Measurements from ENCODE around the gene TBC1D22A.

TBC1D22A gene

GRCh38 chr22:46933040-46933930 lies 170.8 kb downstream of the TBC1D22A start:
- Histone ChIP-seq H3K4me3 (ENCODE audit: low read length) (no peak overlapping the region), H3K27me3 (ENCODE audit: insufficient read depth, low read length) (no peaks in the 10 kb centered on the region), H2AFZ (ENCODE audit: low read depth, low read length) (no peak overlapping the region), H3K4me1 (ENCODE audit: insufficient read depth, low read length) (peaks cover 16% of the 10 kb centered on the region), H3K36me3 (ENCODE audit: insufficient read depth, low read length) (no peaks in the 10 kb centered on the region), H3K9me3 (ENCODE audit: low read length) (no peaks in the 10 kb centered on the region)

- H3K4me1 ChIP-seq (ENCODE audit: insufficient read depth, low read length) = peaks cover 16% of the 10 kb centered on the region
- H3K4me3 ChIP-seq (ENCODE audit: low read length) = no peak overlapping the region
- no peaks in the 10 kb centered on the region for H3K27me3 ChIP-seq (ENCODE audit: insufficient read depth, low read length)
These were observed 171.8 kb downstream of the TBC1D22A start for GRCh38 chr22:46934172-46934745.

DNA sequence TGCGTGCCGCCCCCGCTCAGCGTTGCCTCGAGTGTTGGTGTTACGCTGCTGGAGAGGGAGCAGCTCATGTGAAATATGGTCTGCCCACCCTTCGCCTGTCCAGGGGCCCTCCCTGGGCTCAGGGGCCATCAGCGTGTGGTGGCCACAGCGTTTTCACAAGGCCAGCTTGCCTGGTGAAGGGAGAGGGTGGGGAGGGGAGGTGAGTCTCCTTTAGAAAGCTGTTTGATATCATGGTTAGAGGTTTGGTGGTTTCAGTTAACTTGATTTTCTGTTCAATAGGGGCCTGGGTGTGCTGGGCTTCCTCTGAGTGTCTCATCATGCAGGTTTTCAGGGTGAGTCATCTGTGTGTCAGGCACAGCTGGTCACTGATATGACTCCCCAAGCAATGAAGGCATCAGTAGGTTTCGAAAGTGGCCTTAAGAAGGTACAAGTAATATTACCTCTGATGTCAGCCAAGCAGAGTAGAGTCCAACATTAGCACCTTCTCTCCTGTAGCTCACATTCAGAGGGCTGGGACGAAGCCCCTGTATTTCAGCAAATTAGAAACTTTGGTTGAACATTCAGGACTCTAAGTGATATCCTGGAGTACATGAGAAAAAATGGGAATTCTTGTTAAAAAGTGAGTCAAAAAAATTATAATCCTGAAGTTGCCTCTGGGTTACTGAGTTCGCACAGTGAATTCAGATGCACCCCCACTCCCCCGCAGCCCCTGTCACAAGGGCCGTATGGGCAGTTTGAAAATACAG lies 172.5 kb downstream of the TBC1D22A start:
- H3K4me1 ChIP-seq (ENCODE audit: insufficient read depth, low read length) = peaks cover 16% of the 10 kb centered on the region
- H3K27me3 ChIP-seq (ENCODE audit: insufficient read depth, low read length) = no peaks in the 10 kb centered on the region
- H3K4me3 ChIP-seq (ENCODE audit: low read length) = no peak overlapping the region
- H3K9me3 ChIP-seq (ENCODE audit: low read length) = no peaks in the 10 kb centered on the region
- H3K36me3 ChIP-seq (ENCODE audit: insufficient read depth, low read length) = no peaks in the 10 kb centered on the region
- no peak overlapping the region for H2AFZ ChIP-seq (ENCODE audit: low read depth, low read length)

More at GRCh38 chr22:46934172-46934745, 171.8 kb downstream of the TBC1D22A start:
- Histone ChIP-seq H2AFZ (ENCODE audit: low read depth, low read length) (no peak overlapping the region), H3K9me3 (ENCODE audit: low read length) (no peaks in the 10 kb centered on the region), H3K36me3 (ENCODE audit: insufficient read depth, low read length) (no peaks in the 10 kb centered on the region)

DNA sequence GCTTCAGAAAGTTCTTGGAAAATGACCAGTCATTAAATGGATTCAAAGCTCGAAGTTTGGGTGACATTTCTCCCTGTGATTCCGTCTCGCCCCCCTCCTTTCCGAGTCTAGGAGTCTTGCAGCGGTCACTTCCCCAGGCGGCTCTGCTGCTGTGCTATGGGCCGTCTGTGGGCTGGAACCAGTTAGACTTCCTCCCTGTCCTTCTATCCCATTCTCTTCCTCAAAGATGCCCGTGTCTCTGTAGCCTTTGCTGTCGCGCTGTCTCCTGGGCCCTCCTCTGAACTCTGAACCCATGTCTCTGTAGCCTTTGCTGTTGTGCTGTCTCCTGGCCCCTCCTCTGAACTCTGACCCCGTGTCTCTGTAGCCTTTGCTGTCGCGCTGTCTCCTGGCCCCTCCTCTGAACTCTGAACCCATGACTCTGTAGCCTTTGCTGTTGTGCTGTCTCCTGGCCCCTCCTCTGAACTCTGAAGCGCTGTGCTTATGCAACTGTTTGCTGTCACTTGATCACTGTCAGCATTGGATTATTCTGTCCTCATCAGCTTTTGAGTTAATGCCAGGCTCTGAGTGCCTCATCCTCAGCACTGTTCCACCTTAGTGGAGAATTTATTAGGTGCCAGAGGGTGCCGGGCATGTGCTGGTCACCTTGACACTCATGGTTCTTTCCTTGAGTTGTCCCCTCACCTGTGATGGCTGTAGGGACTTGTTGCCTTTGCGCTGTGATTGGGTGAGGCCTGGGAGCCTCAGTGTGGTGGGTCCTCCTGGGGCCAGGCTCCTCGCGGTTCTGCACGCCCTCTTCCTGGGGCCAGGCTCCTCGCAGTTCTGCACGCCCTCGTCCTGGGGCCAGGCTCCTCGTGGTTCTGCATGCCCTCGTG lies 173.3 kb downstream of the TBC1D22A start:
- no peaks in the 10 kb centered on the region for H3K36me3 ChIP-seq (ENCODE audit: insufficient read depth, low read length)
- no peak overlapping the region for H3K4me3 ChIP-seq (ENCODE audit: low read length)
- no peaks in the 10 kb centered on the region for H3K27me3 ChIP-seq (ENCODE audit: insufficient read depth, low read length)
- no peaks in the 10 kb centered on the region for H3K9me3 ChIP-seq (ENCODE audit: low read length)
- H2AFZ ChIP-seq (ENCODE audit: low read depth, low read length) = no peak overlapping the region
- peaks cover 16% of the 10 kb centered on the region for H3K4me1 ChIP-seq (ENCODE audit: insufficient read depth, low read length)

- H3K36me3 ChIP-seq (ENCODE audit: insufficient read depth, low read length) = no peaks in the 10 kb centered on the region
- H3K4me3 ChIP-seq (ENCODE audit: low read length) = no peak overlapping the region
- H3K27me3 ChIP-seq (ENCODE audit: insufficient read depth, low read length) = no peaks in the 10 kb centered on the region
- H2AFZ ChIP-seq (ENCODE audit: low read depth, low read length) = no peak overlapping the region
- peaks cover 16% of the 10 kb centered on the region for H3K4me1 ChIP-seq (ENCODE audit: insufficient read depth, low read length)
- H3K9me3 ChIP-seq (ENCODE audit: low read length) = no peaks in the 10 kb centered on the region
These were observed 174.0 kb downstream of the TBC1D22A start for GRCh38 chr22:46936378-46936903.

DNA sequence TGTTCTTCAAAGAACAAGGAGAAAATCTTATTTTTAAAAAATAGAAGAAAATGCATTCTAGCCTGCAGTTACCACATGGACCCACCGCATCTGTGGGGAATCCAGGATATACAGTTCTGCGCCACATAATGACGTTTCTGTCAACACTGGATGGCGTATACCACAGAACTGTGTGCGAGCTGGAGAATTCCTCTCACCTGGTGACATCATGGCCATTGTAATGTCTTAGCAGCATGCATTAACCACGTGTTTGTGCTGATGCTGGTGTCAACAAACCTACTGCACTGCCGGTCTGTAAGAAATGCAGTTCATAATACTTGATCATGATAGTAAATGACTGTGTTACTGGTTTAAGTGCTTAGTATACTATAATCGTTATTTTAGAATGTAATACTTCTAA lies 174.7 kb downstream of the TBC1D22A start:
- Histone ChIP-seq H3K4me3 (ENCODE audit: low read length) (no peak overlapping the region), H3K4me1 (ENCODE audit: insufficient read depth, low read length) (peaks cover 16% of the 10 kb centered on the region), H2AFZ (ENCODE audit: low read depth, low read length) (no peak overlapping the region), H3K9me3 (ENCODE audit: low read length) (no peaks in the 10 kb centered on the region), H3K36me3 (ENCODE audit: insufficient read depth, low read length) (no peaks in the 10 kb centered on the region), H3K27me3 (ENCODE audit: insufficient read depth, low read length) (no peaks in the 10 kb centered on the region)

- Histone ChIP-seq H3K4me3 (ENCODE audit: low read length) (no peak overlapping the region), H2AFZ (ENCODE audit: low read depth, low read length) (no peak overlapping the region), H3K36me3 (ENCODE audit: insufficient read depth, low read length) (no peaks in the 10 kb centered on the region), H3K9me3 (ENCODE audit: low read length) (no peaks in the 10 kb centered on the region), H3K4me1 (ENCODE audit: insufficient read depth, low read length) (peaks cover 16% of the 10 kb centered on the region), H3K27me3 (ENCODE audit: insufficient read depth, low read length) (no peaks in the 10 kb centered on the region)
These were observed 175.5 kb downstream of the TBC1D22A start for GRCh38 chr22:46937939-46938338.

DNA sequence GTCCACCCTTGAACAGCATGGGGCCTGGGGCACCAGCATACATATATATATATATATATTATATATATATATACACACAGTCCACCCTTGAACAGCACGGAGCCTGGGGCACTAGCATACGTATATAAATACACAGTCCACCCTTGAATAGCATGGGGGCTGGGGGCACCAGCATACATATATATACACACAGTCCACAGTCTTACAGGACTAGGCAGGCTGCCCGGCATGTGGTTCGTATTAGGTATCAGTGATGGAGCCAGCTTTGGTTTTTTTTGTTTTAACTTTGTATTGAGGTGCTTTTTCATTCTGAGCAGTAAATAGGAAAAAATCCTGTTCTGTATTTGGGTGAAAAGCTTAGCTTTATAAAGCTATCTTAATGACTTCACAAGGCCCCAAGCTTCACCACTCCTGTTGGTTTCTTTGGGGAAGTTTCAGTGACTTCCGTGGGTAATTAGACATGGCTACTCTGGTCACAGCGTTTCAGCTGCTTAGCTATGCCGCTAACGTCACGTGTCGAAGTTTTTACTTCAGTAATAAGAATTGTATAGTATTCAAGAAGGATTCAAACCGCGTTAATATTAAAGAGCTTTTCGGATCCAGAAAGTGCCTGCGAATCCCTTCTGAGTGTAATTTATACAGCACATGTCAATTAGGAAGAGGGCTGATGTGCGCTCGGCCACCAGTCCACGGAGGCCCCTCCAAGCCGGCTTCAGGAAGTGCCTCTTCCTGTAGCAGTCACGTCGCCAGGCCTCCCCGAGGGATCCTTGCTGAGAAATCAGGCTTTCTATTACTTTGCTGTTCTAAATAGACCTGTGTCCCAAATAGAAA lies 179.7 kb downstream of the TBC1D22A start:
- H2AFZ ChIP-seq (ENCODE audit: low read depth, low read length) = no peak overlapping the region
- no peak overlapping the region for H3K4me3 ChIP-seq (ENCODE audit: low read length)
- peaks cover 5% of the 10 kb centered on the region for H3K4me1 ChIP-seq (ENCODE audit: insufficient read depth, low read length)
- no peaks in the 10 kb centered on the region for H3K27me3 ChIP-seq (ENCODE audit: insufficient read depth, low read length)
- peaks cover 2% of the 10 kb centered on the region for H3K9me3 ChIP-seq (ENCODE audit: low read length)
- no peaks in the 10 kb centered on the region for H3K36me3 ChIP-seq (ENCODE audit: insufficient read depth, low read length)

GRCh38 chr22:46942799-46943785 lies 180.6 kb downstream of the TBC1D22A start:
- Histone ChIP-seq H3K4me1 (ENCODE audit: insufficient read depth, low read length) (peaks cover 14% of the 10 kb centered on the region), H3K4me3 (ENCODE audit: low read length) (no peak overlapping the region), H3K36me3 (ENCODE audit: insufficient read depth, low read length) (no peaks in the 10 kb centered on the region), H3K9me3 (ENCODE audit: low read length) (peaks cover 2% of the 10 kb centered on the region), H3K27me3 (ENCODE audit: insufficient read depth, low read length) (no peaks in the 10 kb centered on the region), H2AFZ (ENCODE audit: low read depth, low read length) (no peak overlapping the region)

DNA sequence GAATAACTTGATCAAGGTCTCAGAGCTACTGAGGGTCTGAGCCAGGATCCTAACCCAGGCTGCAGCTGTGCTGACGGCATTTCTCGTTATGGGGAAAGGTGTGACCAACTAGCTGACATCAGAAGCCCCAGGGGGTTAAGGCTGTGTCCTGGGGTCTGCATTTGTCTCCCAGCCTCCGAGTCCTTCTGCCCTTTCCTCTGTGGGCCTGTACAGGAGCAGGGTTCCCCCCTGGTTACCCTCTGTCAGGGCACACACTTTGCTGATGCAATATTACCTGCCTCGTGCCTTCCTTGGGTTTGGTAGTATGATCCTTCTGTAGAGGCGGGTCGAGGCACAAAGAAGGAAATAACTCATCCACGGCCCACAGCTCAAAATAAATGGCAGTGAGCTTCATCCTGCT lies 183.0 kb downstream of the TBC1D22A start:
- Histone ChIP-seq H2AFZ (ENCODE audit: low read depth, low read length) (no peak overlapping the region), H3K4me3 (ENCODE audit: low read length) (no peak overlapping the region), H3K9me3 (ENCODE audit: low read length) (peaks cover 2% of the 10 kb centered on the region), H3K4me1 (ENCODE audit: insufficient read depth, low read length) (peaks cover 20% of the 10 kb centered on the region), H3K27me3 (ENCODE audit: insufficient read depth, low read length) (no peaks in the 10 kb centered on the region), H3K36me3 (ENCODE audit: insufficient read depth, low read length) (no peaks in the 10 kb centered on the region)

DNA sequence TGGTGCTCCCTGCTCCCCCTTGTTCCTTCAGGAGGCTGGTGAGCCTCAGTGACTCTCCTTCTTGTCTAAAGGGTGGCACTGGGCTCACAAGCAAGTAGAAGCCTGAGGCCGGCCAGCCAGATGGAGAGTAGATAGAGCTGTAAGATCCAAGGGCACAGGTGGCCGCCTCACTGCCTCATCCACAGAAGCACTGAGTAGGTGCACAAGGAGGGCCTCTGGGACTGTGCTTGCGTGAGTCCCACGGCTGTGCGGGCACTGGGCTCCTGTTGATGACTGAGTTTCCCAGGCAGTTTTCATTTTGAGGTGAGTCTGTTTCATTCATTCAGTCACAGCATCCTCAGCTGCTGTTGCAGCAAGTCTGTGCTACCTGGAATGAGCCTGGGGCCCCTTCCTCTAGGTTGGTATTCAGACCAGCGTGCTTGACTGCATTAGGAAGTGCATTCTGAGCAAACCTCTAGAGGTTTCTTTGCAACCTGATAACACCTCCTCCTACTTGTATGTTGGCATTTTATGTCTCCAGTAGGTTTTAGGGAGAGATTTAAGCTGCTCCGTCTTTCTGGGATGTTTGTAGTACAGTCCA lies 184.0 kb downstream of the TBC1D22A start:
- Histone ChIP-seq H3K27me3 (ENCODE audit: insufficient read depth, low read length) (no peaks in the 10 kb centered on the region), H3K4me1 (ENCODE audit: insufficient read depth, low read length) (peaks cover 20% of the 10 kb centered on the region), H3K9me3 (ENCODE audit: low read length) (peaks cover 2% of the 10 kb centered on the region), H3K4me3 (ENCODE audit: low read length) (no peak overlapping the region), H2AFZ (ENCODE audit: low read depth, low read length) (no peak overlapping the region), H3K36me3 (ENCODE audit: insufficient read depth, low read length) (no peaks in the 10 kb centered on the region)
